Adrenal gland (tissue), 12 donors: Measurements from ENCODE around the gene RGL3. TPM values are rescaled to one million over a fixed set of nuclear protein-coding genes. Genes with fewer than 3 reads are reported as not detected.
"Not testable (repeated sequence)": the region's sequence is repeated elsewhere in the genome, so short reads cannot be mapped to it uniquely, and the experiment has no call there.

Experiments
- DNase-seq, 7 donors: peaks; one replicate each; pipeline ENCODE4 v3.0.0-alpha.2; 2019 to 2020
- H3K27ac ChIP-seq, 5 donors: fragments of 200-600 bp; sonication (generic) in 4 of 5; 1 replicate in 3 of 5; 2 replicates in 2 of 5; pipeline versions ENCODE4 v1.5.1 to v1.8.0; 2016 to 2020; ENCODE audit warnings: mild to moderate bottlenecking in 1 of 5
- H3K27me3 ChIP-seq: fragments of 200-600 bp; 2 replicates; pipeline ENCODE4 v1.8.0; 2021
- H3K36me3 ChIP-seq, 2 donors: fragments of 200-600 bp; replicated peaks in 1 of 2; 1 replicate in 1 of 2; 2 replicates in 1 of 2; pipeline versions ENCODE4 v1.5.1 to v1.8.0; 2018 to 2022
- H3K4me1 ChIP-seq, 2 donors: fragments of 200-600 bp; replicated peaks in 1 of 2; 1 replicate in 1 of 2; 2 replicates in 1 of 2; pipeline versions ENCODE4 v1.5.1 to v1.8.0; 2018 to 2021
- H3K4me3 ChIP-seq, 4 donors: fragments of 200-600 bp; sonication (generic) in 3 of 4; one replicate each; pipeline ENCODE4 v1.5.1; 2016 to 2018
- H3K9me3 ChIP-seq, 3 donors: fragments of 200-600 bp; sonication (generic) in 1 of 3; replicated peaks in 1 of 3; 1 replicate in 2 of 3; 2 replicates in 1 of 3; pipeline versions ENCODE4 v1.5.1 to v1.8.0; 2016 to 2021
- CTCF ChIP-seq, 6 experiments: fragments of 450-650 bp in 4 of 6; fragments of 200-600 bp in 2 of 6; sonication (generic) in 1 of 6; IDR thresholded peaks; 1 replicate in 5 of 6; 2 replicates in 1 of 6; pipeline versions ENCODE4 v1.5.1 to v1.8.0; 2016 to 2021; ENCODE audit warnings: antibody characterized with exemption in 6 of 6, mild to moderate bottlenecking in 2 of 6, moderate library complexity in 1 of 6
- POLR2A ChIP-seq, 2 donors: fragments of 450-650 bp; IDR thresholded peaks; one replicate each; pipeline ENCODE4 v1.6.1; 2017; ENCODE audit warnings: antibody characterized with exemption in 2 of 2, mild to moderate bottlenecking in 2 of 2, moderate library complexity in 1 of 2
- WGBS, 4 donors: extraction: QIAGEN DNeasy Blood & Tissue Kit in 2 of 4; methylation state at CpG; one replicate each; pipeline versions ENCODE4 v1.1.5 to v1.1.7; 2013 to 2017; 5-methylcytosine and 5-hydroxymethylcytosine counted together
- intact Hi-C, 2 donors: fragments of 100-400 bp; cut with DNase I; formaldehyde crosslinking; loops; one replicate each; pipeline versions ENCODE4 v1.14.1 to v1.15.0; 2022 to 2023
- polyA plus RNA-seq, 3 donors: library from polyadenylated mRNA; stranded (reverse); fragments of 200-250 nt in 2 of 3; fragments of 350-450 nt in 1 of 3; fragmentation: Illumina TruSeq in 1 of 3; extraction: RNeasy Lipid Tissue Mini Kit (QIAGEN cat#74804) in 1 of 3; gene quantifications; one replicate each; pipeline ENCODE4 v1.2.3, GENCODE V29; 2013 to 2014
- total RNA-seq, 9 donors: library from RNA; depleted of rRNA in 4 of 9; stranded (reverse); fragments of >200 nt in 4 of 9; fragments of 120-200 nt in 1 of 9; fragmentation: NEBNext Ultra II Directional in 1 of 9; extraction: Animal tissue kit (Norgen Biotek cat#: 25700) in 1 of 9; gene quantifications; one replicate each; pipeline versions ENCODE4 v1.1.0 to v1.2.4, GENCODE V29; 2013 to 2023
- donor health status: healthy with polysubstance abuse.
- donor health status: Bipolar disorder and iron deficiency.
- donor health status: DM: yes; HTN: yes; CAD: no.
- donor health status: DM: no; HTN: no; CAD: no.
- donor health status: DM: no; HTN: no; CAD: no.
- donor health status: DM: yes; HTN: yes; CAD: no.

The RGL3 gene
- total and polyA plus RNA-seq, 12 donors: 10.3 to 207 (median 36.1) TPM

GRCh38 chr19:11458236-11458900 is 39.3 kb upstream of the RGL3 start:
- intact Hi-C loops: no loop called here
- no peaks in the 10 kb centered on the region for H3K27me3 ChIP-seq
- DNase-seq: no peak
- no peak overlapping the region for H3K4me3 ChIP-seq
- peaks cover 0 to 5% of the 10 kb centered on the region in 2 donors for H3K4me1 ChIP-seq
- no peaks in the 10 kb centered on the region for H3K9me3 ChIP-seq
- WGBS, 4 donors: 83 to 89% (median 87%) methylated on average over 18 to 19 of the region's 19 CpGs
- TF ChIP-seq CTCF (IDR thresholded peaks at IDR 0.05): no peak
- TF ChIP-seq POLR2A (IDR thresholded peaks at IDR 0.05): no peak
- no peaks in the 10 kb centered on the region for H3K36me3 ChIP-seq
- no peak overlapping the region for H3K27ac ChIP-seq

GRCh38 chr19:11457831-11458230 is 38.7 kb upstream of the RGL3 start:
- peaks cover 0 to 5% of the 10 kb centered on the region in 2 donors for H3K4me1 ChIP-seq
- H3K4me3 ChIP-seq: no peak overlapping the region
- TF ChIP-seq POLR2A (IDR thresholded peaks at IDR 0.05) (no peak), CTCF (IDR thresholded peaks at IDR 0.05) (no peak)
- H3K9me3 ChIP-seq: no peaks in the 10 kb centered on the region
- no peaks in the 10 kb centered on the region for H3K36me3 ChIP-seq
- intact Hi-C loops: no loop called here
- H3K27ac ChIP-seq: no peak overlapping the region
- no peak for DNase-seq
- no peaks in the 10 kb centered on the region for H3K27me3 ChIP-seq
- 84 to 87% (median 85%) methylated on average over 10 to 20 of the region's 20 CpGs for WGBS, 4 donors

GRCh38 chr19:11457115-11457514 is 38.0 kb upstream of the RGL3 start:
- 50 to 65% (median 54%) methylated on average over 8 to 18 of the region's 18 CpGs for WGBS, 4 donors
- no peak for TF ChIP-seq POLR2A (IDR thresholded peaks at IDR 0.05)
- no peak for TF ChIP-seq CTCF (IDR thresholded peaks at IDR 0.05)
- Histone ChIP-seq H3K27me3 (no peaks in the 10 kb centered on the region), H3K4me1 (peaks cover 0 to 5% of the 10 kb centered on the region in 2 donors), H3K9me3 (no peaks in the 10 kb centered on the region), H3K4me3 (no peak overlapping the region), H3K36me3 (no peaks in the 10 kb centered on the region), H3K27ac (no peak overlapping the region)
- peak in 1 of 7 donors; percentile 20 for DNase-seq
- intact Hi-C loops: no loop called here

- WGBS, 4 donors: 87 to 95% (median 94%) methylated on average over 4 to 7 of the region's 7 CpGs
- no peak for DNase-seq
- Histone ChIP-seq H3K9me3 (no peaks in the 10 kb centered on the region), H3K27ac (no peak overlapping the region), H3K4me1 (peaks cover 0 to 5% of the 10 kb centered on the region in 2 donors), H3K27me3 (no peaks in the 10 kb centered on the region), H3K4me3 (no peak overlapping the region), H3K36me3 (no peaks in the 10 kb centered on the region)
- intact Hi-C loops: no loop called here
- TF ChIP-seq POLR2A (IDR thresholded peaks at IDR 0.05): no peak
- no peak for TF ChIP-seq CTCF (IDR thresholded peaks at IDR 0.05)
These were observed 37.5 kb upstream of the RGL3 start for GRCh38 chr19:11456659-11457058.

- intact Hi-C loops: not testable (repeated sequence)
These were observed 36.1 kb upstream of the RGL3 start for GRCh38 chr19:11455233-11455554.

More at GRCh38 chr19:11455233-11455554, 36.1 kb upstream of the RGL3 start:
- H3K27ac ChIP-seq, H3K4me3 ChIP-seq, DNase-seq, H3K27me3 ChIP-seq, H3K9me3 ChIP-seq, H3K4me1 ChIP-seq, H3K36me3 ChIP-seq: not testable (repeated sequence)
- WGBS, 4 donors: 84 to 97% (median 90%) methylated on average over 9 of the region's 9 CpGs
